SK-N-MC (cell line): ENCODE data around the gene BET1L.
"Not testable (repeated sequence)": the region's sequence is repeated elsewhere in the genome, so short reads cannot be mapped to it uniquely, and the experiment has no call there.

Experiments
- DNase-seq: peaks from one replicate; pipeline ENCODE4 v3.0.0-alpha.2; 2011; ENCODE audit warnings: low read depth, low spot score
- H3K27ac ChIP-seq: fragments of 200-600 bp; sonication (generic); 2 replicates; pipeline ENCODE4 v1.5.1; 2016; ENCODE audit warnings: mixed run types
- H3K36me3 ChIP-seq: fragments of 200-600 bp; sonication (generic); 2 replicates; pipeline ENCODE4 v1.6.1; 2017; ENCODE audit warnings: antibody characterized with exemption, low read length, mixed read lengths; ENCODE audit not compliant: insufficient read depth
- H3K4me3 ChIP-seq: fragments of 200-600 bp; sonication (generic); 2 replicates; pipeline ENCODE4 v1.5.1; 2016
- H3K9ac ChIP-seq: fragments of 200-600 bp; sonication (generic); 2 replicates; pipeline ENCODE4 v1.8.0; 2017; ENCODE audit warnings: mixed run types, mixed read lengths; ENCODE audit not compliant: insufficient read length
- H3K9me3 ChIP-seq: fragments of 200-600 bp; sonication (generic); 2 replicates; pipeline ENCODE4 v1.6.1; 2017; ENCODE audit warnings: low read depth, mild to moderate bottlenecking, antibody characterized with exemption, low read length, moderate library complexity, mixed read lengths
- EZH2 ChIP-seq: fragments of 200-600 bp; sonication (generic); IDR thresholded peaks from one replicate; pipeline ENCODE4 v1.6.1; 2017; ENCODE audit warnings: antibody characterized with exemption
- FOXP2 ChIP-seq: optimal IDR thresholded peaks from 2 replicates; pipeline ENCODE3; 2011; ENCODE audit warnings: mild to moderate bottlenecking, moderate library complexity; ENCODE audit not compliant: insufficient read depth; ENCODE audit errors: extremely low read length, control extremely low read depth
- POLR2AphosphoS5 ChIP-seq: IDR thresholded peaks from 2 replicates; pipeline ENCODE4 v1.6.1; 2012; ENCODE audit warnings: mild to moderate bottlenecking, low read depth, low read length, borderline replicate concordance

Gene BET1L

DNA sequence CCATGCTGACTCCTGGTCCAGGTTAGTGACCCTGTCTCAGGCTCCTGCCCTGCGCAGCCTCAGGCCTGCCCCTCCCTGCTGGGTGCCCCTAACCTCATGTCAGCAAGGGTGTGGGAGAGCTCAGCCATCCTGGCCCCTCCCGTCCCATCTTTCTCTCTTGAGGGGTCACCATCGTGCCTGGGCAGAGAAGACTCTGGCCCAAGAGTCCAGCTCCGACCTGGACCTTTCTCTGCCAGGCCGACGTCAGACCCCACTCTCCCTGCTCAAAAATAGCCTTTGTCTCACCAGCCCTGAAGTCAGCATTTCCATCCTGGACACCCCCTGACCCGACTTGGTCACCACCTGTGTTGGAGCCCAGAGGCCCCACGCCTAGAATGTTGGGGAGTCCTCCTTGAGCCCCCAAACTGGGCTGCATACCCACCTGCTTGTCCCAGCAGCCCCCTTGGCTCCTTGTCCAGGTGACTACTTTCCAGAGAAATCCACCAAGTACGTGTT, 9.4 kb downstream of the BET1L start:
- Histone ChIP-seq H3K9ac (no peak overlapping the region), H3K9me3 (no peaks in the 10 kb centered on the region)
- no peak for TF ChIP-seq EZH2
- no peak for TF ChIP-seq FOXP2
- no peak for TF ChIP-seq POLR2AphosphoS5

DNA sequence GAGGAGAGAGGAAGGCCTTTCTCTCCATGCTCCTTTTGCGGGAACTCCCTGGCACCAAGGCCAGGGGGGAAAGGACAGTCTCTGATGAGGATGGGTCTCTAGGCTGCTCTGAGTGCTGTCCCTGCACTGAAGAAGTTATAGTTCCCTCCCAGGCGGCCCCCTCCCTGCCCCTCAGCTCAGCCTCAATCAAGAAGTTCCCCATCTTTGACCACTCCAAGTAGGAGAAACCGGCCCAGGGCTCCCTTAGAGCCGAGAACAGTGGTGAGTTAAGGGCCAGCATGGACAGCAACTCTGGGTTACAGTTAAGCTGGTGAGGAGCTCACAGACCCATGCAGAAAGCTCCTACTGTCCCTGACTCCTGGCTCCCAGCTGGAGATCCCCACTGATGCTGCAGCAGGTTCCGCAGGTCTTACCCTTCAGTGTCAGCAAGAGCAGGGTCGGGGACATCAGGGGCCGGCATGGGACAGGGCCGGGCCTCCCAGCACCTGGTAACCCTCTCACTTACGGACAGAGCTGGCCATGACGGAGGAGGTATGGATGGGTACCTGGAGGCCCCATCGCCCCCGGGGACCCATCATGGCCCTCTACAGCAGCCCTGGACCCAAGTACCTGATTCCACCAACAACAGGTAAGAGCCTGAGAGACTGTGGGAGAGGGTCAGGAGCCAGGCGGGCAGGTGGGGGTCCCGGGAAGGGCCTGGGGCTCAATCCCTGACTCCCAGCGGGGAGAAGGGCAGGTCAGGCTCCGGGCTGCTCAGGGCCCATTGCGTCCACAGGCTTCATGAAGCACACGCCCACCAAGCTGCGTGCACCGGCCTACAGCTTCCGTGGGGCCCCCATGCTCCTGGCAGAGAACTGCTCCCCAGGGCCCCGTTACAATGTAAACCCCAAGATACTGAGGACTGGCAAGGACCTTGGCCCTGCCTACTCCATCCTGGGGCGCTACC, 10.1 kb downstream of the BET1L start:
- no peak overlapping the region for H3K4me3 ChIP-seq
- no peak for DNase-seq
- no peaks in the 10 kb centered on the region for H3K36me3 ChIP-seq
- H3K9ac ChIP-seq, result no peak overlapping the region
- H3K9me3 ChIP-seq, result no peaks in the 10 kb centered on the region
- no peak for TF ChIP-seq POLR2AphosphoS5
- no peak for TF ChIP-seq EZH2
- no peak for TF ChIP-seq FOXP2
- no peak overlapping the region for H3K27ac ChIP-seq

More for the DNA sequence above, 9.4 kb downstream of the BET1L start:
- Histone ChIP-seq H3K4me3 (no peak overlapping the region), H3K36me3 (no peaks in the 10 kb centered on the region), H3K27ac (no peak overlapping the region)
- no peak for DNase-seq

DNA sequence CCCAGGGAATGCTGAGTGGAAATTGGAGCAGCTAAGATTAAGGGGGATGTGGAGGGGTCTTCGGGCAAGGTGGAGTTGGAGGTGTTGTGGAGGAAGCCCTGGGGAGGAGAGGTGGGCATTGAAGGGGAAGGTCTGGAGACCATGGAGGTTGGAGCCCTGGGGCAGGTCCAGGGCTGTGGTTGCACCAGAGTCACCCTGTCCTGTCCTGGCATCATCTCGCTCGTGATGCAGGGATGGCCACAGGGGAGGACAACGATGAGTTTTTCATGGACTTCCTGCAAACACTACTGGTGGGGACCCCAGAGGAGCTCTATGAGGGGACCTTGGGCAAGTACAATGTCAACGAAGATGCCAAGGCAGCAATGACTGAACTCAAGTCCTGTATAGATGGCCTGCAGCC, 13.7 kb downstream of the BET1L start:
- not testable (repeated sequence) for H3K4me3 ChIP-seq, H3K27ac ChIP-seq, H3K9ac ChIP-seq, DNase-seq, H3K9me3 ChIP-seq, H3K36me3 ChIP-seq

DNA sequence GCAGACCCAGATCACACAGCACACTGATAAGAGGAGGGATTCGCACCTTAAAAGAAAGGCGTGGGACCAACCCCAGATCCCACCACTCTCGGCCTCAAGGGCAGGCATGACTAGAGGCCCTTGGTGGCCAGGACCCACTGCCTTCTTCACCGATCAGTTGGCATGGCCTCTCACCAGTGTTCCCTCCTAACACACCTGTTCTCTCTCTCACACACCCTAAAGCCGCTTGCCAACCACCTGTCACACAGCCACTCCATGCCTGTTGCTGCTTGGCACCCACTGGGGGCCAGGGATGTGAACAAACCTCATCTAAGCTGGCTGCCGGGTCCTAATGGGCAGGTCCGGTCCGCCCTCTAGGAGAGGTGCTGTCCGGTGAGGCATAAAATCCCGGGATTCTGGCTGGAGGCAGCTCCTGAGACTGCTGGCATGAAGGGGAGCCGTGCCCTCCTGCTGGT, 14.5 kb downstream of the BET1L start, which contains the start of gene SCGB1C1:
Gene SCGB1C1 (plus strand): TSS at position 405 of the 455 bp plus-strand sequence. CDS start 22 bp downstream, at position 427.
- H3K9ac ChIP-seq, H3K27ac ChIP-seq, DNase-seq, H3K9me3 ChIP-seq, H3K4me3 ChIP-seq, H3K36me3 ChIP-seq: not testable (repeated sequence)

DNA sequence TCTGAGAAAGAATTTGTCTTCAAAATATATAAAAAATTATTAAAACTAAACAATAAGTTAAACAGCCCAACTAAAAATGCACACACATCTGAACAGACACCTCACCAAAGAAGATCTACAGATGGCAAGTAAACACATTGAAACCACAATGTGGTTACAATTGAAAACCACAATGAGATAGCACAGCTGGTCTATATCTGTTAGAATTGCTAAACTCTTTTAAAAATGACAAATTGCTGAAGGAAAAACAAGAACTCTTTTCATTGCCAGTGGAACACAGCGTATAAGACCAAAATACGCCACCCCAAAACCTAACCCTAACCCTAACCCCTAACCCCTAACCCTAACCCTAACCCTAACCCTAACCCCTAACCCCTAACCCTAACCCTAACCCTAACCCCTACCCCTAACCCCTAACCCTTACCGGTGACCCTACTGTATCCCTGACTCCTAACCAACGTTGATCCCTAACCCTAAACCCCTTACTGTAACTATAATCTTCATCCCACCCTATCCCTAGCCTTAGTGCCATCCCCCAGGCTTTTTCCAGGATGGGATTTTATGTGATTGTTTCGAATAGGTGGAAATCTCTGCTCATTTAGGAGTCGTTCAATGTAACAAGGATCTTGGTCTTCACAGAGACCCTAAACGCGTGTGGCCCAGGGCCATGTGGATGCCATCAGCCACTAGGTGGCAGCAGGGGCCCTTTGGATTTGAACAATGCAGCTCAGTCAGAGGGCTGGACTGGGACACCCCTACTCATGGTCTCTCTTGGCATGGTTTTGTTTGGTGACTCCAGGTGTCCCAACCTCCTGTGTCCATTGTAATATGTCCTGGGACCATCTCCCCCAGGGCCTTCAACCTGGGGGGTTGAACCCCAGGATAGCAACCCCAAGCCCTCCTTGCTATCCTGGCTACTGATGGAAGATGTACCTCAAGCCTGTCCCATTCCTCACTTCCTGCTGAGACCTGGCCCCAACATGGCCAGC, 15.4 kb downstream of the BET1L start:
- H3K4me3 ChIP-seq, DNase-seq, H3K36me3 ChIP-seq, H3K9me3 ChIP-seq, H3K9ac ChIP-seq, H3K27ac ChIP-seq: not testable (repeated sequence)

DNA sequence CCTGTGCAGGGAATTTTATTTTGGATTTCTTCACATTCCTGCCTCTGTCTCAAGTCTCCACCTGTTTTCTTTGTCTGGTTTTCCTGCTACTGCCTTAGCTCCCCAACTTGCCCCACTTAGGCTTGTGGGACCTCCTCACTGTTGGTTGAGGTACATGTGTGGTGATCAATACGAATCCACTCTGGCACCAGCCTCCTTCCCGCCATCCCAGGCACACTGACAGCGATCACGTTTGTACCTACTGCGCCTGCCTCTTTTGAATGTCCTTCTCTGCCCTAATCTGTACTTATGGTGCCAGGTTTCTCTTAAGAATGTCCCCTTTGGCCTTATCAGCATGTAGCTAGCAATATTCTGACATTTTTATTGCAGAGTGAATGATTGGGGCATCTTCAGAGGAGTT, 16.7 kb downstream of the BET1L start:
- H3K9me3 ChIP-seq, H3K4me3 ChIP-seq, H3K9ac ChIP-seq, H3K27ac ChIP-seq, H3K36me3 ChIP-seq, DNase-seq: not testable (repeated sequence)

DNA sequence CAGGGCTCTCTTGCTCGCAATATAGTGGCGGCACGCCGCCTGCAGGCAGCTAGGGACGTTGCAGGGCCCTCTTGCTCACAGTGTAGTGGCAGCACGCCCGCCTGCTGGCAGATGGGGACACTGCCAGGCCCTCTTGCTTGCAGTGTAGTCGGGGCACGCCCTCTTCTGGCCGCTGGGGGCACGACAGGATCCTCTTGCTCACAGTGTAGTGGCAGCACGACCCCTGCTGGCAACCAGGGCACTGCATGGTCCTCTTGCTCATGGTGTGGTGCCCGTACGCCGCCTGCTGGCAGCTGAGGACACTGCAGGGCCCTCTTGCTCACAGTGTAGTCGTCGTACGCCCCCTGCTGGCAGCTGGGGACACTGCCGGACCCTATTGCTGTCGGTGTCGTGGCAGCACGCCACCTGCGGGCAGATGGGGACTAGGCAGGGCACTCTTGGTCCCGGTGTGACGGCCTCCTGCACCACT, 17.3 kb downstream of the BET1L start:
- not testable (repeated sequence) for H3K9ac ChIP-seq, DNase-seq, H3K36me3 ChIP-seq, H3K4me3 ChIP-seq, H3K27ac ChIP-seq, H3K9me3 ChIP-seq

DNA sequence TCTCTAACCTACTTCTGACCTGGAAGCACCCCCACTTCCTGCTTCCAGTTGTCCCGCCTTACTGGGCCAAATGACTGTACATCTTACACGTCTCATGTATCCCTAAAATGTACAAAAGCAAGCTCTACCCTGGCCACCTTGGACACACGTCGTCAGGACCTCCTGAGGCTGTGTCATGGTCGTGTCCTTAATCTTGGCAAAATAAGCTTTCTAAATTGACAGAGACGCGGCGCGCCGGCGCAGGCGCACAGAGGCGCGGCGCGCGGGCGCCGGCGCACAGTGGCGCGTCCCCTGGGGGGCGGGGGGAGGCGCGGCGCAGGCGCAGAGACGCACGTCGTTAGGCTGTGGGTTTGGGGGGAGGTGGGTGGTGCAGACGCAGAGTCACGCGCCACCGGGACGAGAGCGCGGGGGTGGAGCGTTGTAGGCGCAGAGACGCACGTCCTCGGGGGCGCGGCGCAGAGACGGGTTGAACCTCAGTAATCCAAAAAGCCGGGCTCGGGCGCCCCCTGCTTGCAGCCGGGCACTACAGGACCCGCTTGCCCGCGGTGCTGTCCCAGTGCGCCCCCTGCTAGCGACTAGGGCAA, 17.9 kb downstream of the BET1L start:
- H3K9me3 ChIP-seq, H3K4me3 ChIP-seq, H3K9ac ChIP-seq, DNase-seq, H3K36me3 ChIP-seq, H3K27ac ChIP-seq: not testable (repeated sequence)

DNA sequence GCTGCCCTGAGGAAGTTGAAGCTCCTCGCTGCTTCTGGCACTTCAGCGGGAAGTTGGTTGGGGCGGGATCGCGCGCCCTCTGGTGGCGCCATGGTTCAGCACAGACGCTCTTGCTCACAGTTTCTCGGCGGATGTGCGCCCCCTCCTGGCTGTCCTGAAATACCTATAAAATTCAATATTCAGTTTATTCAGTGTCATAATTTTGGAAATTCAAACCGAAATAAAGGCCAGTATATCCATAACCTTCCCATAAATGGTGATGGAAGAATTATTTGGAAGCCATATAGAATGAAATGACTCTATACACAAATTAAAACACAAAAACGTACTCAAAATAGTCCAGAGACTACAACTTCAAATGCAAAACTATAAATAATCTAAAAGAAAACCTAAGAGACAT, 27.0 kb downstream of the BET1L start:
- not testable (repeated sequence) for H3K9me3 ChIP-seq, H3K36me3 ChIP-seq, H3K9ac ChIP-seq, H3K4me3 ChIP-seq, DNase-seq, H3K27ac ChIP-seq
